NCI-H187 treated with DMSO at 0.1 percent for 48 hours (cell line): ENCODE results near the gene PBX1.

Source experiments
- DNase-seq: peaks from one replicate; lab custom pipeline; 2025; lab: John Stamatoyannopoulos, UW

Gene PBX1

DNA sequence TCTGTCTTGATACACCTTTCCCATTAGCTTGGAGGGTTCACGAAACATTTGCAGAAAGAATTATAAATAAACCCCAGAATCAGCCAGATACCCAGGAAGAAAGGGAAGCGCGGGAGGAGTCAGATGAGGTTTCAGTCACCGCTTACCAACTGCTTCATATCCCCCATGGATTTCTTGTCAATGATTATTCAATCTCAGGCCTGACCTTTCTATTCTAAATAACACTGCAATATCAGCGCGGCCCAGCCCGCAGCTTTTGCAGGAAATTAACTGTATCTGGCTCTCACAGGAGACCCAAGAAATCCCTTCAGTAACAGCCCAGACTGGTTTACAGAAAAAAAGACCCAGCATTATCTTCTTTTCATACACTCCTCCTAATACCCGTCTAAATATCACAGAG lies 308.6 kb downstream of the PBX1 start:
- DNase-seq = no peak

GRCh38 chr1:164868990-164869389 lies 310.0 kb downstream of the PBX1 start:
- no peak for DNase-seq

GRCh38 chr1:164875518-164875917 lies 316.5 kb downstream of the PBX1 start:
- DNase-seq = no peak

- no peak for DNase-seq
Observed at GRCh38 chr1:164876398-164877116, 317.6 kb downstream of the PBX1 start.

- no peak for DNase-seq
Observed at GRCh38 chr1:164880199-164880598, 321.2 kb downstream of the PBX1 start.

GRCh38 chr1:164880644-164881043 lies 321.7 kb downstream of the PBX1 start:
- DNase-seq = no peak

DNA sequence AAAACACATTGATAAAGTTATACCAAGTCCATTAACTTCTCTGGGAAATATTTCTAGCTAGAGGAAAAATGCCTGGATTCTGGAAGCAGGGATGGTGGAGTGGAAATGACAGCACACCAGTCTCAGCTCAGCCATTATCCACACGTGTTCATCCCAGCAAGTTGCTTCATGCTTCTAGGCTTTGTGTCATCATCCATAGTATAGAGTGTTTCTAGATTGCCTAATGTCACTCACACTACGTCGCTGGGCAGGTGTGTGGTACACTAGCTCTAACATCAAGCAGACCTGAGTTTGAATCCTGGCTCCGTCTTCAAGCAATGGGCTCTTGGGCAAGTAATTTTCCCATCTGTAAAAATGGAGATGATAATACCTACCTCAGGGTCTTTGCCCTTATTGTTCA lies 326.3 kb downstream of the PBX1 start:
- DNase-seq = no peak

GRCh38 chr1:164886101-164886500 lies 327.1 kb downstream of the PBX1 start:
- DNase-seq = no peak

DNA sequence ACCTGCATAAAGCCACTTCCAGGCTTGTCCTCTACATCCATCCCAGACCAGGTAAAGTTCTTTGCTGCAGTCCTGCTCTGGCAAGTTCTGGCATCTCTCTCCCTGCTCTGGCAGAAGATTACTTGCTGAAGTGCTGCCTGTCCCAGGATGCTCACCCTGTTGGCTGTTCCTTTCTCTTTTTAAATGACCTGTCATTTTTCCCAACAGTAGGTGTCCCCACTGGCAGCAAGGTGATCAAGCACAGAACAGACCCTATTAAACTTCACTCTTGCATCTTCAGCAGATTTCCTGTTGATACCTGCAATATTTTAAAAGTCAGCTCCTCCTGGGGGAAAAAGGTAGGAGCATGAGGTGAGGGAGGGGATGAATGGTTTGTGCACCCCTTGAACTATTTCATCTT lies 332.6 kb downstream of the PBX1 start:
- no peak for DNase-seq

DNA sequence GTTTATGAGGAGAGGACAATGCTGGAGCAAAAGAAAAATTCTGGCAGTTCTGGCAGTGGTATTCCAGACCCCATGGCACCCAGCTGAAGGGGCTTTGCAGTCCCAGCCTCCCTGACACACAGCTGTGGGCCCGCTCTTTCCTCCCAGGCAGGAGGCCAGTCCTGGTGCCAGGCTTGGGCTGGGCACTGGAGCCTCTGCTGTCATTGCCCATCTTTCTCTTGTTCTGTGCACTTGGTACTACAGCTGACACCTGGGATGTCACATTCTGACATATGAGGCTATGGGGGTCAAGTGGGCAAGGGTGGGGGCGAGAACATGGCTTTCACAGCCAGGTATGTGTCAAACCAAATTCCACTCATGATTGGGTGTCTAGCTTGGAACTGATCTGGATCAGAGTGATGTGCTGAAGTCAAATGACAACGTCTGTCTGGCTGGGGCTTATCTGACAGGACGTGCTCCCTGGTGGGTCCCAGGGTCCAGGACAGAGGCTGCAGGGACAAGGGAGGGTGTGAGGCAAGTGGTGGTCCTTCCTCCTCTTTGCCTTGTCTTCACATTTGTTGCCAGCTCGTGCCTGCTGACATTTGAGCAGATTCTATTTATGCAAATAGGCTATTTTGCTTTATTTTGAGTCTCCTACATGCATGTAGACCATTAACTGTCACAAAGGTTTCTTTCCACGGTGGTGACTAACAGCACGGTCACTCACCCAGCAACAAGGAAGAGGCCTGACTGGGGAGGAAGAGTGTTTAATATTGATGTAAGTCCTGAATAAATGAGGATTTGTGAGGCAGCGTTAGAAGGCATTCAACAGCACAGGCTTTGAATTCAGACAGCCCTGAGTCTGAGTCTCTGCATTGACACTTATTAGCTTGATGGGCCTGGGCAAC lies 336.3 kb downstream of the PBX1 start:
- no peak for DNase-seq

- DNase-seq = no peak
Observed at GRCh38 chr1:164901031-164901430, 342.0 kb downstream of the PBX1 start.
